Neural cell (in vitro differentiated cells): Measurements from ENCODE around the gene L3MBTL4. TPM values are rescaled to one million over a fixed set of nuclear protein-coding genes. Genes with fewer than 3 reads are reported as not detected.

Source experiments
- H2AFZ ChIP-seq: fragments of 200-600, 300-800 bp; sonication (generic), shearing (Covaris generic); 2 replicates; pipeline ENCODE4 v1.6.0; 2014; ENCODE audit warnings: low read depth, mild to moderate bottlenecking, antibody characterized with exemption, low read length, moderate library complexity
- H3F3A ChIP-seq: fragments of 200-600 bp; shearing (Covaris generic); 2 replicates; pipeline ENCODE4 v1.6.1; 2016; ENCODE audit warnings: mild to moderate bottlenecking, moderate library complexity, mixed read lengths, antibody characterized with exemption, low read length; ENCODE audit not compliant: insufficient read depth, poor library complexity, severe bottlenecking
- H3K27ac ChIP-seq: fragments of 200-600, 300-800 bp; sonication (generic), shearing (Covaris generic); 2 replicates; pipeline ENCODE4 v1.5.1; 2014; ENCODE audit warnings: mild to moderate bottlenecking, low read length, moderate library complexity
- H3K27me3 ChIP-seq: fragments of 300-800, 200-600 bp; sonication (generic), shearing (Covaris generic); 2 replicates; pipeline ENCODE4 v1.6.0; 2014; ENCODE audit warnings: mild to moderate bottlenecking, low read depth, low read length, moderate library complexity; ENCODE audit not compliant: insufficient read depth
- H3K36me3 ChIP-seq: fragments of 300-800, 200-600 bp; sonication (generic), shearing (Covaris generic); 2 replicates; pipeline ENCODE4 v1.5.1; 2014; ENCODE audit warnings: mild to moderate bottlenecking, antibody characterized with exemption, low read length, moderate library complexity; ENCODE audit not compliant: insufficient read depth
- H3K4me2 ChIP-seq: fragments of 300-800, 200-600 bp; sonication (generic), shearing (Covaris generic); 2 replicates; pipeline ENCODE4 v1.6.0; 2014; ENCODE audit warnings: mild to moderate bottlenecking, low read length
- H3K4me3 ChIP-seq: fragments of 300-800, 200-600 bp; sonication (generic), shearing (Covaris generic); 2 replicates; pipeline ENCODE4 v1.5.1; 2014; ENCODE audit warnings: mild to moderate bottlenecking, low read length, moderate library complexity
- H3K79me2 ChIP-seq: fragments of 200-600 bp; shearing (Covaris generic); replicated peaks from 2 replicates; pipeline ENCODE4 v1.6.0; 2014; ENCODE audit warnings: mild to moderate bottlenecking, low read length, moderate library complexity; ENCODE audit not compliant: insufficient read depth
- H3K9ac ChIP-seq: fragments of 300-800, 200-600 bp; sonication (generic), shearing (Covaris generic); 2 replicates; pipeline ENCODE4 v1.6.1; 2016; ENCODE audit warnings: mild to moderate bottlenecking, low read length, mixed read lengths
- H3K9me2 ChIP-seq: fragments of 200-600 bp; shearing (Covaris generic); 2 replicates; pipeline ENCODE4 v1.6.1; 2016; ENCODE audit warnings: mild to moderate bottlenecking, low read length, mixed read lengths; ENCODE audit not compliant: insufficient read depth
- H3K9me3 ChIP-seq: fragments of 200-600, 300-800 bp; sonication (generic), shearing (Covaris generic); 2 replicates; pipeline ENCODE4 v1.6.1; 2016; ENCODE audit warnings: mild to moderate bottlenecking, mixed run types, low read length, moderate library complexity, mixed read lengths
- H4K20me1 ChIP-seq: fragments of 200-600 bp; shearing (Covaris generic); 2 replicates; pipeline ENCODE4 v1.6.1; 2016; ENCODE audit warnings: mild to moderate bottlenecking, mixed run types; ENCODE audit not compliant: insufficient read depth
- CTCF ChIP-seq: fragments of 450-650 bp; IDR thresholded peaks from 2 replicates; pipeline ENCODE4 v1.5.1; 2014; ENCODE audit warnings: antibody characterized with exemption, mild to moderate bottlenecking, moderate library complexity; ENCODE audit not compliant: poor library complexity, severe bottlenecking
- EP300 ChIP-seq: fragments of 450-650 bp; conservative IDR thresholded peaks from 2 replicates; pipeline ENCODE4 v1.6.1; 2014; ENCODE audit warnings: antibody characterized with exemption, mild to moderate bottlenecking, moderate library complexity; ENCODE audit not compliant: poor library complexity, severe bottlenecking
- EZH2 ChIP-seq: fragments of 200-600, 300-800 bp; shearing (Covaris generic), sonication (generic); IDR thresholded peaks from 2 replicates; pipeline ENCODE4 v1.6.1; 2014; ENCODE audit warnings: antibody characterized with exemption, low read length, borderline replicate concordance, mild to moderate bottlenecking; ENCODE audit not compliant: insufficient read depth, poor library complexity, severe bottlenecking
- MXI1 ChIP-seq: fragments of 450-650 bp; conservative IDR thresholded peaks from 2 replicates; pipeline ENCODE4 v1.6.1; 2014; ENCODE audit warnings: antibody characterized with exemption, mild to moderate bottlenecking; ENCODE audit not compliant: poor library complexity, severe bottlenecking
- POLR2AphosphoS5 ChIP-seq: IDR thresholded peaks from 2 replicates; pipeline ENCODE4 v1.6.1; 2012
- RAD21 ChIP-seq: fragments of 450-650 bp; conservative IDR thresholded peaks from 2 replicates; pipeline ENCODE4 v1.6.1; 2014; ENCODE audit warnings: antibody characterized with exemption, mild to moderate bottlenecking, moderate library complexity
- REST ChIP-seq: IDR thresholded peaks from 2 replicates; pipeline ENCODE4 v1.6.1; 2012; ENCODE audit warnings: borderline replicate concordance
- SMC3 ChIP-seq: fragments of 450-650 bp; conservative IDR thresholded peaks from 2 replicates; pipeline ENCODE4 v1.6.1; 2014; ENCODE audit warnings: antibody characterized with exemption, mild to moderate bottlenecking, moderate library complexity; ENCODE audit not compliant: poor library complexity
- TAF1 ChIP-seq: IDR thresholded peaks from 2 replicates; pipeline ENCODE4 v1.6.1; 2012; ENCODE audit warnings: low read depth
- polyA plus RNA-seq: library from polyadenylated mRNA; depleted of rRNA; stranded (reverse); fragments of >200 nt; gene quantifications from 2 replicates; pipeline ENCODE4 v1.2.3, GENCODE V29; 2014

L3MBTL4 gene
- polyA plus RNA-seq, 1 donor from 2014 or later, result 0.90 TPM

- H3F3A ChIP-seq, result no peaks in the 10 kb centered on the region
- no peaks in the 10 kb centered on the region for H4K20me1 ChIP-seq
- no peak for TF ChIP-seq SMC3
- no peak for TF ChIP-seq TAF1
- no peak for TF ChIP-seq MXI1
- TF ChIP-seq CTCF, result no peak
- TF ChIP-seq EP300, result no peak
- no peak for TF ChIP-seq RAD21
- TF ChIP-seq POLR2AphosphoS5, result no peak
- no peak for TF ChIP-seq EZH2
- no peak for TF ChIP-seq REST
- no peak overlapping the region for H3K27ac ChIP-seq
- H3K36me3 ChIP-seq, result no peaks in the 10 kb centered on the region
- no peak overlapping the region for H3K4me2 ChIP-seq
- no peak overlapping the region for H3K4me3 ChIP-seq
- H3K9me2 ChIP-seq, result no peaks in the 10 kb centered on the region
- no peak overlapping the region for H2AFZ ChIP-seq
- no peaks in the 10 kb centered on the region for H3K27me3 ChIP-seq
- no peak overlapping the region for H3K9ac ChIP-seq
- no peaks in the 10 kb centered on the region for H3K79me2 ChIP-seq
- H3K9me3 ChIP-seq, result no peaks in the 10 kb centered on the region
Measured at GRCh38 chr18:6367208-6367607, 47.5 kb downstream of the L3MBTL4 start.

GRCh38 chr18:6366776-6367175, 47.9 kb downstream of the L3MBTL4 start:
- H3F3A ChIP-seq, result no peaks in the 10 kb centered on the region
- no peak overlapping the region for H3K4me3 ChIP-seq
- no peak overlapping the region for H3K4me2 ChIP-seq
- H3K9me3 ChIP-seq, result no peaks in the 10 kb centered on the region
- H2AFZ ChIP-seq, result no peak overlapping the region
- H3K36me3 ChIP-seq, result no peaks in the 10 kb centered on the region
- H3K27me3 ChIP-seq, result no peaks in the 10 kb centered on the region
- no peaks in the 10 kb centered on the region for H3K79me2 ChIP-seq
- H4K20me1 ChIP-seq, result no peaks in the 10 kb centered on the region
- H3K9ac ChIP-seq, result no peak overlapping the region
- H3K9me2 ChIP-seq, result no peaks in the 10 kb centered on the region
- H3K27ac ChIP-seq, result no peak overlapping the region
- TF ChIP-seq MXI1, result no peak
- TF ChIP-seq RAD21, result no peak
- TF ChIP-seq REST, result no peak
- TF ChIP-seq EZH2, result no peak
- TF ChIP-seq SMC3, result no peak
- no peak for TF ChIP-seq POLR2AphosphoS5
- TF ChIP-seq TAF1, result no peak
- TF ChIP-seq CTCF, result no peak
- TF ChIP-seq EP300, result no peak
